Measurements from ENCODE around the gene WWOX. TPM values are rescaled to one million over a fixed set of nuclear protein-coding genes. Genes with fewer than 3 reads are reported as not detected.

The WWOX gene
- total and polyA plus RNA-seq, 7 donors: 7.1 to 46.8 (median 16.1) TPM

GRCh38 chr16:78902321-78902720, 802.9 kb downstream of the WWOX start:
- Histone ChIP-seq H3K4me3 (no peak overlapping the region), H3K4me1 (peaks cover 0 to 18% (median 5%) of the 10 kb centered on the region in 4 donors), H3K9me3 (no peaks in the 10 kb centered on the region), H3K27me3 (no peaks in the 10 kb centered on the region), H3K27ac (no peak overlapping the region), H3K36me3 (no peaks in the 10 kb centered on the region)
- TF ChIP-seq EP300 (IDR thresholded peaks at IDR 0.05) (no peak), POLR2AphosphoS5 (IDR thresholded peaks at IDR 0.05) (no peak), POLR2A (IDR thresholded peaks at IDR 0.05) (no peak), CTCF (IDR thresholded peaks at IDR 0.05) (no peak)
- WGBS, 2 donors: 92 to 98% methylated on average over 13 of the region's 13 CpGs
- no peak for DNase-seq
- intact Hi-C loops (cut with DNase I): loop anchor here (10.0 kb wide), 1 partner anchor 702 kb away; the partner anchor contains the start of gene MAF

- H3K4me3 ChIP-seq: no peak overlapping the region
- H3K4me1 ChIP-seq: peaks cover 0 to 18% (median 5%) of the 10 kb centered on the region in 4 donors
- no peaks in the 10 kb centered on the region for H3K9me3 ChIP-seq
- no peak for TF ChIP-seq EP300 (IDR thresholded peaks at IDR 0.05)
- TF ChIP-seq POLR2AphosphoS5 (IDR thresholded peaks at IDR 0.05): no peak
- no peak for TF ChIP-seq POLR2A (IDR thresholded peaks at IDR 0.05)
- no peak for TF ChIP-seq CTCF (IDR thresholded peaks at IDR 0.05)
- WGBS, 2 donors: 74 to 78% methylated on average over 4 of the region's 4 CpGs
- no peaks in the 10 kb centered on the region for H3K27me3 ChIP-seq
- no peak overlapping the region for H3K27ac ChIP-seq
- H3K36me3 ChIP-seq: no peaks in the 10 kb centered on the region
- intact Hi-C loops (cut with DNase I): loop anchor here (10.0 kb wide), 1 partner anchor 702 kb away; the partner anchor contains the start of gene MAF
- no peak for DNase-seq
Observed at GRCh38 chr16:78903237-78903636, 803.8 kb downstream of the WWOX start.

- WGBS, 2 donors: 67 to 88% methylated on average over 4 of the region's 4 CpGs
- H3K27ac ChIP-seq: no peak overlapping the region
- DNase-seq: no peak
- H3K4me3 ChIP-seq: no peak overlapping the region
- H3K36me3 ChIP-seq: no peaks in the 10 kb centered on the region
- intact Hi-C loops (cut with DNase I): loop anchor here (10.0 kb wide), 1 partner anchor 701 kb away; the partner anchor contains the start of gene MAF
- H3K9me3 ChIP-seq: no peaks in the 10 kb centered on the region
- no peaks in the 10 kb centered on the region for H3K27me3 ChIP-seq
- H3K4me1 ChIP-seq: peaks cover 0 to 16% (median 5%) of the 10 kb centered on the region in 4 donors
- TF ChIP-seq POLR2A (IDR thresholded peaks at IDR 0.05) (no peak), POLR2AphosphoS5 (IDR thresholded peaks at IDR 0.05) (no peak), EP300 (IDR thresholded peaks at IDR 0.05) (no peak)
Observed at GRCh38 chr16:78903843-78904242, 804.4 kb downstream of the WWOX start.

- H3K36me3 ChIP-seq: no peaks in the 10 kb centered on the region
- H3K27me3 ChIP-seq: no peaks in the 10 kb centered on the region
- intact Hi-C loops (cut with DNase I): loop anchor here (10.0 kb wide), 1 partner anchor 699 kb away; the partner anchor contains the start of gene MAF
- no peak overlapping the region for H3K4me3 ChIP-seq
- no peak overlapping the region for H3K27ac ChIP-seq
- no peaks in the 10 kb centered on the region for H3K9me3 ChIP-seq
- 71 to 82% methylated on average over 3 of the region's 3 CpGs for WGBS, 2 donors
- TF ChIP-seq POLR2AphosphoS5 (IDR thresholded peaks at IDR 0.05) (no peak), POLR2A (IDR thresholded peaks at IDR 0.05) (no peak), EP300 (IDR thresholded peaks at IDR 0.05) (no peak), CTCF (IDR thresholded peaks at IDR 0.05) (no peak)
- DNase-seq: no peak
- no peaks in the 10 kb centered on the region for H3K4me1 ChIP-seq
Observed at GRCh38 chr16:78906135-78906534, 806.7 kb downstream of the WWOX start.

- 20 to 66% methylated on average over 5 of the region's 5 CpGs for WGBS, 2 donors
- intact Hi-C loops (cut with DNase I): loop anchor here (10.0 kb wide), 1 partner anchor 696 kb away; the partner anchor contains the start of gene MAF
- Histone ChIP-seq H3K4me3 (no peak overlapping the region), H3K27me3 (no peaks in the 10 kb centered on the region), H3K36me3 (no peaks in the 10 kb centered on the region), H3K9me3 (no peaks in the 10 kb centered on the region), H3K4me1 (no peaks in the 10 kb centered on the region), H3K27ac (no peak overlapping the region)
- peak in 1 of 4 donors; percentile 12 for TF ChIP-seq POLR2AphosphoS5 (IDR thresholded peaks at IDR 0.05)
- TF ChIP-seq CTCF (IDR thresholded peaks at IDR 0.05): no peak
- DNase-seq: no peak
Observed at GRCh38 chr16:78909226-78909625, 809.8 kb downstream of the WWOX start.
